ENCODE measurements around the gene NANOS1.

NANOS1 gene, protein sequence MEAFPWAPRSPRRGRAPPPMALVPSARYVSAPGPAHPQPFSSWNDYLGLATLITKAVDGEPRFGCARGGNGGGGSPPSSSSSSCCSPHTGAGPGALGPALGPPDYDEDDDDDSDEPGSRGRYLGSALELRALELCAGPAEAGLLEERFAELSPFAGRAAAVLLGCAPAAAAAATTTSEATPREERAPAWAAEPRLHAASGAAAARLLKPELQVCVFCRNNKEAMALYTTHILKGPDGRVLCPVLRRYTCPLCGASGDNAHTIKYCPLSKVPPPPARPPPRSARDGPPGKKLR

DNA sequence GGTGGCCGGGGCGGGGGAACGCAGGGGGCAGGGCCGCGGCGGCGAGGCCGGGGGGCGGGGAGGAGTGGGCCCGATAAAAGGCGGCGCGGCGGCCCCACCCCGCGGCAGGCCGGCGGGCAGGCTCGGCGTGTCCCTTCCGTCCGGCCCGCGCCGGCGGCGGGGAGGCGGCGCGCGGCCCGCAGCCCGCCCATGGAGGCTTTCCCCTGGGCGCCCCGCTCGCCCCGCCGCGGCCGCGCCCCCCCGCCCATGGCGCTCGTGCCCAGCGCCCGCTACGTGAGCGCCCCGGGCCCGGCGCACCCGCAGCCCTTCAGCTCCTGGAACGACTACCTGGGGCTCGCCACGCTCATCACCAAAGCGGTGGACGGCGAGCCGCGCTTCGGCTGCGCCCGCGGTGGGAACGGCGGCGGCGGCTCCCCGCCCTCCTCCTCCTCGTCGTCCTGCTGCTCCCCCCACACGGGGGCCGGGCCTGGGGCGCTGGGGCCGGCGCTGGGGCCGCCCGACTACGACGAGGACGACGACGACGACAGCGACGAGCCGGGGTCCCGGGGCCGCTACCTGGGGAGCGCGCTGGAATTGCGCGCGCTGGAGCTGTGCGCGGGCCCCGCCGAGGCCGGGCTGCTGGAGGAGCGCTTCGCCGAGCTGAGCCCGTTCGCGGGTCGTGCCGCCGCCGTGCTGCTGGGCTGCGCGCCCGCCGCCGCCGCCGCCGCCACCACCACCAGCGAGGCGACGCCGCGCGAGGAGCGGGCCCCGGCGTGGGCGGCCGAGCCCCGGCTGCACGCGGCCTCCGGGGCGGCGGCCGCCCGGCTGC, at the start of gene NANOS1:
Gene NANOS1 (plus strand): TSS at position 102 of the 808 bp plus-strand sequence. CDS start 88 bp downstream, at position 190.
- no peak for DNase-seq (ENCODE audit: low read depth)

- no peak for DNase-seq (ENCODE audit: low read depth)
Measured at GRCh38 chr10:118980135-118980865, 49.2 kb upstream of the NANOS1 start.

DNA sequence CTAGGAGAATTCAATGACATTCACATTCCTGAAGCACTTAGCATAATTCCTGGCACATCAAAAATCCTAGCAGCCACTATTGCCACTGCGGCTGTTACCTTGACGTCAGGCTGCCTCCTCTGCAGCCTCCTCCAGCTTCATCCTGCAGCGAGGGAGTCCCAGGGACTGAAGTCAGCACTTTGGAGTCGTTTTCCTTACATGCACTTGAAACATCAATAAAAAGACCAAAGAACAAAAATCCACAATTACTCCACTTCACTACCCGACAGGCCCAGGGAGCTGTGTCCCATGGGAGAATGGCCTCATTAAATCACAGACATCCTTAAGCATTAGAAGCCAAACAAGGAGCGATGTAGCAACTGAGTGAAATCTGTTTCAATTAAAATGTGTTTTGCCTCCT, 48.6 kb upstream of the NANOS1 start:
- DNase-seq (ENCODE audit: low read depth), result no peak

- no peak for DNase-seq (ENCODE audit: low read depth)
Measured at GRCh38 chr10:118981946-118982345, 47.6 kb upstream of the NANOS1 start.

GRCh38 chr10:118982366-118982765, 47.1 kb upstream of the NANOS1 start:
- no peak for DNase-seq (ENCODE audit: low read depth)

- peak; percentile 11 for DNase-seq (ENCODE audit: low read depth)
Measured at GRCh38 chr10:118983263-118983662, 46.3 kb upstream of the NANOS1 start.

DNA sequence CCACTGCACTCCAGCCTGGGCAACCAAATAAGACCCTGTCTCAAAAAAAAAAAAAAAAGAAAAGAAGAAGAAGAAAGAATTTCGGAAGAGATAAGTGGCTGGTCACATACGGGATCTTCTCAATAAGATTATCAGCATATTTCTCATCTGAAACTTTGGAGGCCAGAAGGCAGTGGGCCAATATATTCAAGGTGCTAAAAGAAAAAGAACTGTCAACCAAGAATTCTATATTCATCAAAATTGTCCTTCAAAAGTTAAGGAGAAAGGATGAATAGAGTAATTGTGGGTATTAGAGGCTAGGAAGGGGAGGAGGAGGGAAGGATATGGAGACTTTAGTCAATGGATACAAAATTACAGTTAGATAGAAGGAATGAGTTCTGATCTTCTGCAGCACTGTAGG, 43.9 kb upstream of the NANOS1 start:
- no peak for DNase-seq (ENCODE audit: low read depth)

GRCh38 chr10:118986815-118987790, 42.4 kb upstream of the NANOS1 start:
- no peak for DNase-seq (ENCODE audit: low read depth)

DNA sequence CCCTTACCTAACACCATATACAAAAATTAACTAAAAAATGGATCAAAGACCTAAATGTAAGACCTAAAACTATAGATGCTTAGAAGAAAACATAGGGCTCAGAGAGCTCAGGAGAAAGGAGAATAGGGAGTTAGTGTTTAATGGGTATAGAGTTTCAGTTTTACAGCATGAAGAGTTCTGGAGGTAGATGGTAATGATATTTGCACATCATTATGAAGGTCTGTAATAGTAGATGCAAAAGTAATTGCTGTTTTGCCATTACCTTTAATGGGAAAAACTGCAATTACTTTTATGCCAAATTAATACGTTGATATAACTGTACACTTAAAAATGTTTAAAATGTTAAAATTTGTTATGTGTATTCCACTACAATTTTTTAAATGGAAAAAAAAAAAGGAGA, 39.2 kb upstream of the NANOS1 start:
- DNase-seq (ENCODE audit: low read depth), result no peak

- DNase-seq (ENCODE audit: low read depth), result no peak
Measured at GRCh38 chr10:118992496-118992895, 37.0 kb upstream of the NANOS1 start.

GRCh38 chr10:118993214-118993613, 36.3 kb upstream of the NANOS1 start:
- no peak for DNase-seq (ENCODE audit: low read depth)

GRCh38 chr10:118994321-118994720, 35.2 kb upstream of the NANOS1 start:
- no peak for DNase-seq (ENCODE audit: low read depth)

DNA sequence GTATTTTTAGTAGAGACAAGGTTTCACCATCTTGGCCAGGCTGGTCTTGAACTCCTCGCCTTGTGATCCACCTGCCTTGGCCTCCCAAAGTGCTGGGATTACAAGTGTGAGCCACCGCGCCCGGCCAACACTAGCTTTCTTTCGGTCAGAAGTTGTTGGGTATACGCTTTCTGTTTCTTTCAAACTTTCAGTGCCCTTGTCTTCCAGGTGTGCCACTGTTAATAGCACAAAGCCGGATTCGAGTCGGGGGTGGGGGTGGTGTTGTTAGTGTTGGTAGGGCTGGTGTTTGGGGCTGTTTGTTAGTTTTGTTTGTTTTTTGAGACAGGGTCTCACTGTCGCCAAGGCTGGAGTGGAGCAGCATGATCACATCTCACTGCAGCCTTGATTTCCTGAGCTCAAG, 33.8 kb upstream of the NANOS1 start:
- no peak for DNase-seq (ENCODE audit: low read depth)

- no peak for DNase-seq (ENCODE audit: low read depth)
Measured at GRCh38 chr10:118997379-118997778, 32.1 kb upstream of the NANOS1 start.

DNA sequence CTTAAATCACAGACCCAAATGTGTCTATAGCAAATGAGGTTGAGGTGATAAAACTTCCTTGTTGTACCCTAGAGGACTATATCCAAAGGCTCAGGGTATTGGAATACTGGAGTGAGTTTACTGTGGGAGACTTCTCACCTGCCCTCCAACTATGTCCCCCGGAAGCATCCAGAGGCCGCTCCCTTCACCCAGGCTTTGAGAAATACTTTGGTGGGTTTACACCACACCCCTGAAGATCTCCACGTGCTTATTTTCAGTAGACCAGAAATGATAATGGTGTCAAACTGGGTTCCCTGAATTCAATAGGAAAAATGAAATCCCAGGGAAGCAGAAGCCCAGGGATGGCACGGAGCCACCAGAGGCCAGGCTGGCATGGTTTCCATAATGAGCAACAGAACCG, 31.3 kb upstream of the NANOS1 start:
- DNase-seq (ENCODE audit: low read depth), result no peak

DNA sequence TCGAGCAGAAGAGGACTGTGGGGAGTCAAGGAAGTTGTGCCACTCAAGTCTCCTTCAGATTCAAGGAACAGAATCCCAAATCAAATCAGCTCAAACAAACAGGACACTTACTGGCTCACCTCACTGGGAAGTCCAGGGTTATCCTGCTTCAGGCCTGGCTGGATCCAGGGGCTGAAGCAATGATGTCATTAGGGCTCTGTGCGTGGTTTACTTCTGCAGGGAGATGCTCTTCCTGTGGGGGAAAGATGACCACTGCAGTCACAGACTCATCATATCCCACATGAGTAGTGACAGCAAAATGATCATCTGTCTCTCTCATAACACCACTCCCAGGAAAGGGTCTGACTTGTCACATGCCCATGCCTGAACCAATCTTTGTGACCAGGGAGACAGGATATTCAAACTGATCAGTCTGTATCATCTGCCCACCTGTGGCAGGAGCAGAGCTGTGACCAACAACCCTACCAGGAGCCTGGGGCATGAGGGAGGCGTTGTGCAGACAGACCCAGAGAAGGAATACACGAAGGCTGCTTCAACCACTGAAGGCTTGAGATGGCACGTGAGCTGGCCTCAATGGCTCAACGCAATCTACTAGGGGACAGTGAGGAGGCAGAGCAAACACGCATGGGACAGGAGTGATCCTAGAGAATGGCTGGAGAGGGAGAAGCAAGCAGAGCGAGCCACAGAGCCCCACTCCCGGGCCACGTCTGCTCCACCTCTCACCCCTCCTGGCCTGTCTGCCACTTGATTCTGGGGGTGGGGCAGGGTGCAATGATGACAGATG, 27.6 kb upstream of the NANOS1 start:
- no peak for DNase-seq (ENCODE audit: low read depth)

DNA sequence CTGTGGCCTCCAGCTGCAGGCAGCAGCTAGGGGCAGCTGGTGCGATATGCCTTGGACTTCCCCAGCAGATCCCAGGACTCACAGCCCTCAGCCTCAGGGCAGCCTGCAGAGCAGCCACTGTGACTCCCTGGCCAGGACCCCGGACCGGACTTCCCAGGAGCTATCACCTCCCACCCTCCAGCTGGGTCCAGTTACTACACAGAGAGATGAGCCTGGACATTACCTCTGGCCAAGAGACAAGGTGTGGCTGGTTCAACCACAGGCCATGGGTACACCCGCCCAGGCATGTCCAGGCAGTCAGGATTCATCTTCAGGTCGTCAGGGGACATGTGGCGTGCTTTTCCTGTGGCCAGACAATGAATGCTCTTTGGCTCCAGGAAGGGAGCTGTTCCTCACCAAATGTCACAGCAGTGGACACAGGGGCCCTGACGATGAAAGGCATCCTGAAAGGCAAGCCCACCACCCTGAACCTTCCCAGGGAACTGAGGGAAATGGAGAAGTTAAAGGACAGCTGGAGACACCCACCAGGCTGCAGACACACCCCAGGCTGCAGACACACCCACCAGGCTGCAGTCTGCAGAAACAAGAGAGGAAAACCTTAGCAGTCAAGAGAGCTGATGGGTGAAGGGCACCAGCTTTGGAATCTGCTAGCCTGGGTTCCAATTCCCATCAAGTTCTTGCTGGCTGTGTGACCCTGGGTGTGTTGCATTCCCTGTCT, 25.8 kb upstream of the NANOS1 start:
- DNase-seq (ENCODE audit: low read depth), result no peak

GRCh38 chr10:119005362-119006043, 24.0 kb upstream of the NANOS1 start:
- DNase-seq (ENCODE audit: low read depth), result peak; percentile 52

DNA sequence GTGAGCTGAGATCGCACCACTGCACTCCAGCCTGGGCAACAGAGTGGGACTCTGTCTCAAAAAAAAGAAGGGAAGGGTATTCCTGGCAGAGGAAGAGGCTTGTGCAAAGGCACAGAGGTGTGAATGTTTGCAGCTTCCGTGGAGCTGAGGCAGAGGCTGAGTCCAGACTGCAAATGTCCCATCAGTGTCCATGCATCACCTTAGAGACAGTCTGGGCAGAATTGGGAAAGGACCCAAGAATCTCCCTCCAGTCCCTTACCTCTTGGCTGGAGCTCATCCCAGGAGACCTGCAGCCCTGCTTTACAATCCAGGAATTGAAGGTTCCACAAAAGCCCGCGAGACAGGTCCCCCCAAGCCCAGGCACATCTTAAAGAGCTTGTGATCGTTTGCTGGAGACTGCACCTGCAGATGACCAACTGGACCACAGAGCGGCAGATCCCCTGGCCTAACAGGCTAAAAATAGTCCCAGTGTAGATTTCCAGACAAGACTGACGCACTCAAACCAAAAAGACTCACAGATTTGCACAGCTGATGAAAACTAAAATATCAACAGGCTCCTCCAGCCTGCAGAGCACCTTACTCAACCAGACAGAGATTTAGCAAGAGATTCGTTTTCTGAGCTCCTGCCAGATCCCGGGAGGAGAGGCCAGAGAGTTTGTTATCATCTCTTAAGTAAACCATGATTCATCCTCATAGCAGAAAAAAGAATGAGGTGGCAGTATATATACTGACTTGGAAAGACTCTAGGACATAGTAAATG, 22.9 kb upstream of the NANOS1 start:
- DNase-seq (ENCODE audit: low read depth), result peak; percentile 97
